Gastroesophageal sphincter (tissue), 4 donors: ENCODE results near the gene MAGEL2. TPM values are rescaled to one million over a fixed set of nuclear protein-coding genes. Genes with fewer than 3 reads are reported as not detected.
"Not testable (repeated sequence)": the region's sequence is repeated elsewhere in the genome, so short reads cannot be mapped to it uniquely, and the experiment has no call there.

Experiments used
- ATAC-seq: fragments of 150-250 bp; one replicate; pipeline ENCODE4 v1.9.1; 2016; ENCODE audit warnings: mild to moderate bottlenecking, moderate library complexity
- H3K27ac ChIP-seq, 4 donors: fragments of 200-600 bp; sonication (generic) in 3 of 4; 1 replicate in 3 of 4; 2 replicates in 1 of 4; pipeline ENCODE4 v1.5.1; 2016 to 2019
- H3K27me3 ChIP-seq: fragments of 200-600 bp; sonication (generic); one replicate; pipeline ENCODE4 v1.5.1; 2019
- H3K36me3 ChIP-seq, 2 donors: fragments of 200-600 bp; sonication (generic); one replicate each; pipeline ENCODE4 v1.5.1; 2019; ENCODE audit warnings: control low read depth in 1 of 2
- H3K4me1 ChIP-seq, 3 donors: fragments of 200-600 bp; sonication (generic); 1 replicate in 2 of 3; 2 replicates in 1 of 3; pipeline ENCODE4 v1.5.1; 2016 to 2019; ENCODE audit warnings: control low read depth in 2 of 3
- H3K4me3 ChIP-seq, 2 donors: fragments of 200-600 bp; sonication (generic); one replicate each; pipeline ENCODE4 v1.5.1; 2019; ENCODE audit warnings: mild to moderate bottlenecking in 1 of 2, moderate library complexity in 1 of 2
- H3K9me3 ChIP-seq, 3 donors: fragments of 200-600 bp; sonication (generic); one replicate each; pipeline ENCODE4 v1.5.1; 2017 to 2019; ENCODE audit warnings: control low read depth in 2 of 3
- CTCF ChIP-seq, 4 experiments: fragments of 200-600 bp in 2 of 4; fragments of 450-650 bp in 2 of 4; sonication (generic) in 1 of 4; IDR thresholded peaks; one replicate each; pipeline ENCODE4 v1.5.1; 2017 to 2019; ENCODE audit warnings: antibody characterized with exemption in 4 of 4, mild to moderate bottlenecking in 2 of 4, moderate library complexity in 2 of 4
- EP300 ChIP-seq: sonication (generic); formaldehyde crosslinking; IDR thresholded peaks from one replicate; pipeline ENCODE4 v1.6.1; 2017; ENCODE audit warnings: antibody characterized with exemption, mild to moderate bottlenecking
- POLR2A ChIP-seq, 2 donors: fragments of 450-650 bp; IDR thresholded peaks; one replicate each; pipeline ENCODE4 v1.6.1; 2017; ENCODE audit warnings: antibody characterized with exemption in 2 of 2, mild to moderate bottlenecking in 2 of 2, moderate library complexity in 1 of 2
- POLR2AphosphoS5 ChIP-seq: sonication (generic); formaldehyde crosslinking; IDR thresholded peaks from one replicate; pipeline ENCODE4 v1.6.1; 2017; ENCODE audit warnings: antibody characterized with exemption
- WGBS, 2 donors: methylation state at CpG; one replicate each; pipeline ENCODE4 v1.1.5; 2018; ENCODE audit warnings: low coverage in 1 of 2; 5-methylcytosine and 5-hydroxymethylcytosine counted together
- total RNA-seq, 4 donors: library from RNA; depleted of rRNA; stranded (reverse); fragments of >200 nt; gene quantifications; one replicate each; pipeline ENCODE4 v1.1.0, GENCODE V29; 2016

Gene MAGEL2
- total RNA-seq, 4 donors from 2014 or later: 0.13 to 0.15 TPM; not detected in 2

GRCh38 chr15:23599053-23599452 is 48.6 kb downstream of the MAGEL2 start:
- no peaks in the 10 kb centered on the region for H3K4me1 ChIP-seq
- H3K36me3 ChIP-seq: no peaks in the 10 kb centered on the region
- ATAC-seq: no peak
- H3K27me3 ChIP-seq: no peaks in the 10 kb centered on the region
- H3K27ac ChIP-seq: no peak overlapping the region
- no peaks in the 10 kb centered on the region for H3K9me3 ChIP-seq
- TF ChIP-seq EP300 (no peak), POLR2AphosphoS5 (no peak), CTCF (IDR thresholded peaks at IDR 0.05) (no peak), POLR2A (IDR thresholded peaks at IDR 0.05) (no peak)
- whole genome bisulfite sequencing, 2 donors: 76 to 80% methylated on average over 1 of the region's 1 CpG
- no peak overlapping the region for H3K4me3 ChIP-seq

DNA sequence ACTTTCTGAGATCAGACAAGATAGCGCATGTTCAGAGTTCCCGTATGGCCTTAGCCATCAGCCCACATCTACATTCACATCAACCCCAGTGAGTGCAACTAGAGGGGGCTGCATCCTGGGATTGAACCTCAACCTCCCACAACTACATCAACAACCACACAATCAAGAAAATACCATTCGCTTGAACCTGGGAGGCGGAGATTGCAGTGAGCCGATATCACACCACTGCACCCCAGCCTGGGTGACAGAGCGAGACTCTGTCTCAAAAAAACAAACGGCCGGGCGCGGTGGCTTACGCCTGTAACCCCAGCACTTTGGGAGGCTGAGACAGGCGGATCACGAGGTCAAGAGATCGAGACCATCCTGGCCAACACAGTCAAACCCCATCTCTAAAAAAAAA is 50.4 kb downstream of the MAGEL2 start:
- 84 to 98% methylated on average over 10 to 14 of the region's 14 CpGs for WGBS, 2 donors
- H3K27me3 ChIP-seq, H3K4me3 ChIP-seq, ATAC-seq, H3K4me1 ChIP-seq, H3K27ac ChIP-seq, H3K36me3 ChIP-seq, H3K9me3 ChIP-seq: not testable (repeated sequence)

DNA sequence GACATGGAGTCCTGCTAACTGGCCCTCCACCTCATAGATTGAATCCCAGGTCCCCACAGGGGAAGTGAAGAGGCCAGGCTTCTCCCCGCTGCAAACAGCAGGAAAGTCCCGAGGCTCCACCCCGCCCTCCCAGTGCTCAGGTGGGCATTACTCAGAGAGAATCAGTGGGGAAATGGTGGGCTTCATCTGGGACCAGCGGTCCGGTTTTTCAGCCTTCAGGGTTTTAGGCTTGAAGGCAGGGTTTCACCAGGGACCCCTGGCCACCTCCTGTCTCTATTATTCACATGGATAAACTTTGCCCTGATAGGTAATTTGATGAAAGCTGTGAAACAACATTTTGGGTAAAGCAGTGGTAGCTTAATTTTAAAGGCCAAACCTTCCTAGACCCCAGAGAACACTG is 50.9 kb downstream of the MAGEL2 start:
- WGBS, 2 donors: 92% methylated on average over 2 of the region's 5 CpGs; no CpG with 5 or more reads in 1 of the 2 donors
- Histone ChIP-seq H3K4me3 (no peak overlapping the region), H3K27me3 (no peaks in the 10 kb centered on the region), H3K9me3 (no peaks in the 10 kb centered on the region), H3K36me3 (no peaks in the 10 kb centered on the region), H3K27ac (no peak overlapping the region), H3K4me1 (no peaks in the 10 kb centered on the region)
- TF ChIP-seq EP300: no peak
- TF ChIP-seq POLR2A (IDR thresholded peaks at IDR 0.05): no peak
- no peak for TF ChIP-seq CTCF (IDR thresholded peaks at IDR 0.05)
- no peak for TF ChIP-seq POLR2AphosphoS5
- ATAC-seq: no peak

GRCh38 chr15:23595368-23595767 is 52.3 kb downstream of the MAGEL2 start:
- WGBS, 2 donors: 33 to 50% methylated on average over 2 of the region's 2 CpGs
- H3K9me3 ChIP-seq: no peaks in the 10 kb centered on the region
- H3K27me3 ChIP-seq: no peaks in the 10 kb centered on the region
- no peak for TF ChIP-seq POLR2AphosphoS5
- TF ChIP-seq CTCF (IDR thresholded peaks at IDR 0.05): no peak
- TF ChIP-seq POLR2A (IDR thresholded peaks at IDR 0.05): no peak
- TF ChIP-seq EP300: no peak
- H3K4me3 ChIP-seq: no peak overlapping the region
- no peaks in the 10 kb centered on the region for H3K4me1 ChIP-seq
- H3K27ac ChIP-seq: no peak overlapping the region
- no peak for ATAC-seq
- H3K36me3 ChIP-seq: no peaks in the 10 kb centered on the region

DNA sequence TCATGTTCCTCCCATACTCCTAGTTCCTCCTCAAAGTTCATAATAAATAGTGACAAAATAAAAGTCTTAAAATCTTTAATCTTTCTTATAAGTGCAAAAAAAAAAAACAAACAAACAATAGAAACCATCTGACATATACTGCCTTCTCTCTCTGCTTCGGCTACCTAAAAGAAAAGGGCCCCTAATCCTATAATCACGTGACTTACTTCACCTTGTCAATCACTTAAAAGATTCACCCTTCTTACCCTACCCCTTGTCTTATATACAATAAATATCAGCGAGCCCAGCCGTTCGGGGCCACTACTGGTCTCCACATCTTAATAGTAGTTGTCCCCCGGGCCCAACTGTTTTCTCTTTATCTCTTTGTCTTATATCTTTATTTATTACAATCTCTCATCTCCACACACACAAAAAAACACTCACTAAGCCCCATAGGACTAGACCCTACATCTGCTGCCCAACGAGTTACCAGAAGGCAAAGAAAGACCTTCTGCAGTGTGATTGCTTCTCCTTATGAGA is 53.4 kb downstream of the MAGEL2 start:
- H3K27ac ChIP-seq: no peak overlapping the region
- H3K36me3 ChIP-seq: no peaks in the 10 kb centered on the region
- no peaks in the 10 kb centered on the region for H3K4me1 ChIP-seq
- no peaks in the 10 kb centered on the region for H3K27me3 ChIP-seq
- H3K4me3 ChIP-seq: no peak overlapping the region
- no peak for ATAC-seq
- TF ChIP-seq EP300 (no peak), CTCF (IDR thresholded peaks at IDR 0.05) (no peak), POLR2AphosphoS5 (no peak), POLR2A (IDR thresholded peaks at IDR 0.05) (no peak)
- WGBS, 2 donors: 62 to 75% methylated on average over 6 to 7 of the region's 7 CpGs
- no peaks in the 10 kb centered on the region for H3K9me3 ChIP-seq

Other genes with a start within 250 kb of the MAGEL2 start
- under 1 TPM in 1 of 4 donors, not detected in 3; 0.19 TPM for gene GOLGA6L2, start 200.6 kb downstream of the MAGEL2 start, total RNA-seq
- gene MKRN3, start 82.2 kb downstream of the MAGEL2 start, total RNA-seq: under 1 TPM in 2 of 4 donors, not detected in 2; 0.39 to 0.93 TPM
- 10 to 100 TPM; 55.6 to 92.8 (median 73.1) TPM for gene NDN, start 39.4 kb upstream of the MAGEL2 start, total RNA-seq